ENCODE data around the gene CPEB4. TPM values are rescaled to one million over a fixed set of nuclear protein-coding genes. Genes with fewer than 3 reads are reported as not detected.

CPEB4 gene
- total and polyA plus RNA-seq, 2 donors (not counting 1 experiment from before 2014, with no cell fraction given), result 8.4 to 26.0 TPM

DNA sequence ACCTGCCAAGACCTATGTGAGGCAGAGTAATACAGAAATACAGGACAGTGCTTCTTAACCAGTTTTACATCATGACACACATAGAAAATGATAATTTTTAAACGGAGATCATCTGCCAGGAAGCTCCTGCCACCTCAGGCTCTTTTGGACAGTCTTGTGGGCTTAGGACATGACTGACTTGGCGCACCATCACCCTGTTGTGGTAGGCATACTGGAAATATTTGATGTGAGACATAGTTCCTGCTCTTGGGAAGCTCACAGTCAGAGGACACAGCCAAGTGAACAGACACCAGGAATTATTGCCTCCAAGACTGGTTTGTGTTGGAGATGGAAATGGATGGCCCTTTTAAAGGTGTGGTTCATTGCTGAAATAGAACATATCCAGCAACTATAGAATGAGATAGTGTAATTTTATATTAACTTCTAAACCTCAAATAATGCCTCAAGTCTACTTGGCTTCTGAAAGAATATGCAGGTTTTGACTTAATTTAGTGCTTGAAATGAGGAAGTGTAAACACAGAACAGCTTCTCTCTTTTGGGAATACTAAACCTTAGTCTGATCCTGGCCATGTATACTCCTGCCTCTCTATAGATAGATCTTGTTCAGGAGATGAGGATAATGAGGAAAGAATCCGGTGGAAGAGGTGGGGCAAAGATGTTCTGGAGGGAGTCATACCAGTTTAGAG lies 19.7 kb downstream of the CPEB4 start:
- peaks cover 31% of the 10 kb centered on the region for H3K4me1 Mint-ChIP-seq

DNA sequence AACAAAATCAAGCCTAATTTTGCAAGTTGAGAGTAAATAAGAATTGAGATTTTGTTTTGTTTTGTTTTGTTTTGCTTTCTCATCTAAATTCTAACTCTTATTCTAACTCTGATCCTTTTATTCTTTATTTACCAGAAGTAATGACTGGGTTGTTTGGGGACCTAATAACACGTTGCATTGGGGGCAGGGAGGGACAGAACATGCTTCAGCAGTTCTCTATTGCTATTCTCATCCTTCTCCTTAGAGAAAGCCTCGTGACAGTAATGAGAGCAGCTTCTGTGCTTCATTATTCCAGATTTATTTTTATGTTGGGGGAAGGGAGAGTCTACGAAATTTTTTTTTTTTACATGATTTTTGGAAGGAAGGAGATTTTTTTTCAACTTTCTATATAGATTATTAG lies 21.1 kb downstream of the CPEB4 start:
- H3K9me3 Mint-ChIP-seq (ENCODE audit: insufficient read depth), result no peaks in the 10 kb centered on the region
- Histone ChIP-seq H2AFZ (ENCODE audit: insufficient read depth, low read depth, low read length, poor library complexity, severe bottlenecking) (no peak overlapping the region), H3K9ac (ENCODE audit: low read length) (no peak overlapping the region), H3K27me3 (replicated peaks in 1 of 4; ENCODE audit: control extremely low read depth in 1 of 4, control insufficient read depth in 3 of 4, insufficient read depth in 4 of 4, low read length in 3 of 4) (no peaks in the 10 kb centered on the region), H3K79me2 (ENCODE audit: control insufficient read depth, insufficient read depth, low read length) (peaks cover 13% of the 10 kb centered on the region), H3K9me3 (ENCODE audit: control extremely low read depth in 1 of 3, control insufficient read depth in 2 of 3, insufficient read depth in 1 of 3, low read length in 2 of 3) (no peaks in the 10 kb centered on the region), H3K4me1 (ENCODE audit: control insufficient read depth in 2 of 2, insufficient read depth in 2 of 2, low read length in 2 of 2) (peaks cover 15 to 20% of the 10 kb centered on the region in 2 donors), H3K4me3 (ENCODE audit: control extremely low read depth in 1 of 5, extremely low read depth in 1 of 5, insufficient read depth in 1 of 5, low read depth in 2 of 5, low read length in 4 of 5) (no peak overlapping the region), H3K27ac (ENCODE audit: low read length in 2 of 2) (no peak overlapping the region), H4K20me1 (ENCODE audit: control insufficient read depth, insufficient read depth, low read length, poor library complexity, severe bottlenecking) (peaks cover 5% of the 10 kb centered on the region), H3K4me2 (replicated peaks; ENCODE audit: low read depth, low read length, poor library complexity, severe bottlenecking) (no peak overlapping the region), H3K36me3 (replicated peaks in 1 of 2; ENCODE audit: control extremely low read depth in 1 of 2, control insufficient read depth in 1 of 2, extremely low read depth in 1 of 2, insufficient read depth in 2 of 2, low read length in 1 of 2) (peaks cover 2 to 13% of the 10 kb centered on the region in 2 experiments)
- TF ChIP-seq, protein P1, sequence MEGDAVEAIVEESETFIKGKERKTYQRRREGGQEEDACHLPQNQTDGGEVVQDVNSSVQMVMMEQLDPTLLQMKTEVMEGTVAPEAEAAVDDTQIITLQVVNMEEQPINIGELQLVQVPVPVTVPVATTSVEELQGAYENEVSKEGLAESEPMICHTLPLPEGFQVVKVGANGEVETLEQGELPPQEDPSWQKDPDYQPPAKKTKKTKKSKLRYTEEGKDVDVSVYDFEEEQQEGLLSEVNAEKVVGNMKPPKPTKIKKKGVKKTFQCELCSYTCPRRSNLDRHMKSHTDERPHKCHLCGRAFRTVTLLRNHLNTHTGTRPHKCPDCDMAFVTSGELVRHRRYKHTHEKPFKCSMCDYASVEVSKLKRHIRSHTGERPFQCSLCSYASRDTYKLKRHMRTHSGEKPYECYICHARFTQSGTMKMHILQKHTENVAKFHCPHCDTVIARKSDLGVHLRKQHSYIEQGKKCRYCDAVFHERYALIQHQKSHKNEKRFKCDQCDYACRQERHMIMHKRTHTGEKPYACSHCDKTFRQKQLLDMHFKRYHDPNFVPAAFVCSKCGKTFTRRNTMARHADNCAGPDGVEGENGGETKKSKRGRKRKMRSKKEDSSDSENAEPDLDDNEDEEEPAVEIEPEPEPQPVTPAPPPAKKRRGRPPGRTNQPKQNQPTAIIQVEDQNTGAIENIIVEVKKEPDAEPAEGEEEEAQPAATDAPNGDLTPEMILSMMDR (IDR thresholded peaks at IDR 0.05), result no peak
- TF ChIP-seq EZH2 (IDR thresholded peaks at IDR 0.05; ENCODE audit: borderline replicate concordance, insufficient read depth, low read depth, low read length, poor library complexity, severe bottlenecking), result no peak
- ChIA-PET POLR2A (interaction anchor here (0.6 kb wide), 1 partner anchor 88 kb away, joined by 3 read pairs; no protein-coding TSS in a partner anchor), CTCF (interaction anchor here (1.1 to 2.0 kb wide), 2 partner anchors 16 to 122 kb away, joined by 5 read pairs; no protein-coding TSS in a partner anchor)
- H3K4me1 Mint-ChIP-seq, result peaks cover 25% of the 10 kb centered on the region
- H3K27ac Mint-ChIP-seq, result peak overlapping the region; percentile 33
- H3K4me3 Mint-ChIP-seq, result no peak overlapping the region
- no peak for DNase-seq
- H3K27me3 Mint-ChIP-seq, result no peaks in the 10 kb centered on the region
- intact Hi-C loops (cut with micrococcal nuclease), result no loop called here
- no CpG with 5 or more reads among the region's 3 CpGs for WGBS (ENCODE audit: insufficient coverage)
- no peak for ATAC-seq (ENCODE audit: low read depth)

More for the DNA sequence above, 19.7 kb downstream of the CPEB4 start:
- TF ChIP-seq, protein P1 (IDR thresholded peaks at IDR 0.05), result no peak
- no peak for TF ChIP-seq EZH2 (IDR thresholded peaks at IDR 0.05; ENCODE audit: borderline replicate concordance, insufficient read depth, low read depth, low read length, poor library complexity, severe bottlenecking)
- intact Hi-C loops (cut with micrococcal nuclease), result no loop called here
- POLR2A ChIA-PET, result interaction anchor here (0.6 to 0.7 kb wide), 2 partner anchors 15 to 910 kb away, joined by 4 to 7 read pairs; no protein-coding TSS in a partner anchor
- H3K79me2 ChIP-seq (ENCODE audit: control insufficient read depth, insufficient read depth, low read length), result peaks cover 24% of the 10 kb centered on the region
- DNase-seq, result peak; percentile 23
- WGBS (ENCODE audit: insufficient coverage), result 100% methylated on average over 1 of the region's 3 CpGs
- Mint-ChIP-seq H3K27me3 (no peaks in the 10 kb centered on the region), H3K4me3 (peak overlapping the region; percentile 35), H3K27ac (peak overlapping the region; percentile 57), H3K9me3 (ENCODE audit: insufficient read depth) (no peaks in the 10 kb centered on the region)
- H3K4me3 ChIP-seq (ENCODE audit: control extremely low read depth in 1 of 5, extremely low read depth in 1 of 5, insufficient read depth in 1 of 5, low read depth in 2 of 5, low read length in 4 of 5), result no peak overlapping the region
- peaks cover 2 to 13% of the 10 kb centered on the region in 2 experiments for H3K36me3 ChIP-seq (replicated peaks in 1 of 2; ENCODE audit: control extremely low read depth in 1 of 2, control insufficient read depth in 1 of 2, extremely low read depth in 1 of 2, insufficient read depth in 2 of 2, low read length in 1 of 2)
- H3K27ac ChIP-seq (ENCODE audit: low read length in 2 of 2), result peak overlapping the region in 1 of 2 donors; percentile 29
- H2AFZ ChIP-seq (ENCODE audit: insufficient read depth, low read depth, low read length, poor library complexity, severe bottlenecking), result no peak overlapping the region
- no peak for ATAC-seq (ENCODE audit: low read depth)
- peak overlapping the region; percentile 0 for H3K4me2 ChIP-seq (replicated peaks; ENCODE audit: low read depth, low read length, poor library complexity, severe bottlenecking)
- no peaks in the 10 kb centered on the region for H3K27me3 ChIP-seq (replicated peaks in 1 of 4; ENCODE audit: control extremely low read depth in 1 of 4, control insufficient read depth in 3 of 4, insufficient read depth in 4 of 4, low read length in 3 of 4)
- CTCF ChIA-PET, result interaction anchor here (0.7 to 2.0 kb wide), 6 partner anchors 10 to 283 kb away, joined by 3 to 5 read pairs (median 4); no protein-coding TSS in a partner anchor
- H3K9ac ChIP-seq (ENCODE audit: low read length), result no peak overlapping the region
- no peaks in the 10 kb centered on the region for H3K9me3 ChIP-seq (ENCODE audit: control extremely low read depth in 1 of 3, control insufficient read depth in 2 of 3, insufficient read depth in 1 of 3, low read length in 2 of 3)
- H4K20me1 ChIP-seq (ENCODE audit: control insufficient read depth, insufficient read depth, low read length, poor library complexity, severe bottlenecking), result peaks cover 5% of the 10 kb centered on the region
- peaks cover 21 to 26% of the 10 kb centered on the region in 2 donors for H3K4me1 ChIP-seq (ENCODE audit: control insufficient read depth in 2 of 2, insufficient read depth in 2 of 2, low read length in 2 of 2)

Data from B cell (primary cell).